GM12801 (cell line): Measurements from ENCODE around the gene FAM13A.

Experiments
- CTCF ChIP-seq: IDR thresholded peaks from one replicate; pipeline ENCODE4 v1.5.1; 2011; ENCODE audit warnings: control low read depth; ENCODE audit not compliant: insufficient read length; ENCODE audit errors: extremely low read depth

FAM13A gene

GRCh38 chr4:89056953-89057398, at the start of gene FAM13A:
Gene FAM13A, minus strand, starts transcription at chr4:89057185. Its CDS starts 221 bp downstream, at chr4:89056964.
- TF ChIP-seq CTCF = no peak

GRCh38 chr4:89105726-89106125, 48.7 kb upstream of the FAM13A start:
- no peak for TF ChIP-seq CTCF

GRCh38 chr4:89101256-89102161, 44.5 kb upstream of the FAM13A start:
- TF ChIP-seq CTCF = no peak

GRCh38 chr4:89100853-89101252, 43.9 kb upstream of the FAM13A start:
- TF ChIP-seq CTCF = no peak

- no peak for TF ChIP-seq CTCF
Measured at GRCh38 chr4:89099471-89099870, 42.5 kb upstream of the FAM13A start.

GRCh38 chr4:89099034-89099433, 42.0 kb upstream of the FAM13A start:
- TF ChIP-seq CTCF = no peak

GRCh38 chr4:89078300-89078699, 21.3 kb upstream of the FAM13A start:
- no peak for TF ChIP-seq CTCF
